ENCODE data around the gene C2CD2.

C2CD2 gene

GRCh38 chr21:41851090-41851790 is 102.6 kb downstream of the C2CD2 start:
- in situ Hi-C loops (cut with HindIII; ENCODE audit: low sequenced_read_pairs), result no loop called here

- in situ Hi-C loops (cut with HindIII; ENCODE audit: low sequenced_read_pairs), result no loop called here
These were observed 103.7 kb downstream of the C2CD2 start for GRCh38 chr21:41850085-41850484.

- in situ Hi-C loops (cut with HindIII; ENCODE audit: low sequenced_read_pairs), result no loop called here
These were observed 104.7 kb downstream of the C2CD2 start for GRCh38 chr21:41848958-41849580.

GRCh38 chr21:41848533-41848932 is 105.3 kb downstream of the C2CD2 start:
- in situ Hi-C loops (cut with HindIII; ENCODE audit: low sequenced_read_pairs), result no loop called here

GRCh38 chr21:41847066-41847804 is 106.6 kb downstream of the C2CD2 start:
- in situ Hi-C loops (cut with HindIII; ENCODE audit: low sequenced_read_pairs), result no loop called here

GRCh38 chr21:41846536-41846935 is 107.3 kb downstream of the C2CD2 start:
- in situ Hi-C loops (cut with HindIII; ENCODE audit: low sequenced_read_pairs), result no loop called here

- in situ Hi-C loops (cut with HindIII; ENCODE audit: low sequenced_read_pairs), result no loop called here
These were observed 107.8 kb downstream of the C2CD2 start for GRCh38 chr21:41846033-41846317.

GRCh38 chr21:41845310-41846032 is 108.3 kb downstream of the C2CD2 start:
- in situ Hi-C loops (cut with HindIII; ENCODE audit: low sequenced_read_pairs), result no loop called here

GRCh38 chr21:41843584-41843983 is 110.2 kb downstream of the C2CD2 start:
- in situ Hi-C loops (cut with HindIII; ENCODE audit: low sequenced_read_pairs), result no loop called here

GRCh38 chr21:41840880-41841279 is 112.9 kb downstream of the C2CD2 start:
- in situ Hi-C loops (cut with HindIII; ENCODE audit: low sequenced_read_pairs), result no loop called here

GRCh38 chr21:41839387-41840000 is 114.3 kb downstream of the C2CD2 start:
- in situ Hi-C loops (cut with HindIII; ENCODE audit: low sequenced_read_pairs), result no loop called here

GRCh38 chr21:41837756-41838297 is 116.0 kb downstream of the C2CD2 start:
- in situ Hi-C loops (cut with HindIII; ENCODE audit: low sequenced_read_pairs), result no loop called here

- in situ Hi-C loops (cut with HindIII; ENCODE audit: low sequenced_read_pairs), result no loop called here
These were observed 117.4 kb downstream of the C2CD2 start for GRCh38 chr21:41836166-41837015.

- in situ Hi-C loops (cut with HindIII; ENCODE audit: low sequenced_read_pairs), result no loop called here
These were observed 118.1 kb downstream of the C2CD2 start for GRCh38 chr21:41835711-41836154.

Data from endothelial cell of hepatic sinusoid (primary cell).